Stomach (tissue), 9 donors: ENCODE measurements around the gene NDEL1. TPM values are rescaled to one million over a fixed set of nuclear protein-coding genes. Genes with fewer than 3 reads are reported as not detected.

Source experiments
- DNase-seq, 2 donors: peaks; one replicate each; pipeline versions ENCODE4 v3.0.0 to v3.0.0-alpha.2; 2013 to 2019
- H3K27ac ChIP-seq, 5 donors: fragments of 200-600 bp in 4 of 5; sonication (generic) in 4 of 5; one replicate each; pipeline ENCODE4 v1.5.1; 2013 to 2019; ENCODE audit warnings: mild to moderate bottlenecking in 1 of 5, moderate library complexity in 1 of 5
- H3K27me3 ChIP-seq, 3 donors: fragments of 200-600 bp; sonication (generic); one replicate each; pipeline ENCODE4 v1.5.1; 2017 to 2019; ENCODE audit warnings: mixed run types in 1 of 3
- H3K36me3 ChIP-seq, 4 donors: fragments of 200-600 bp; sonication (generic); 1 replicate in 3 of 4; 2 replicates in 1 of 4; pipeline ENCODE4 v1.5.1; 2016 to 2019
- H3K4me1 ChIP-seq, 4 donors: fragments of 200-600 bp; sonication (generic); one replicate each; pipeline ENCODE4 v1.5.1; 2016 to 2019
- H3K4me3 ChIP-seq, 4 donors: fragments of 200-600 bp; sonication (generic) in 3 of 4; one replicate each; pipeline ENCODE4 v1.5.1; 2016 to 2019; ENCODE audit warnings: mild to moderate bottlenecking in 1 of 4
- H3K9me3 ChIP-seq, 4 donors: fragments of 200-600 bp; sonication (generic); one replicate each; pipeline ENCODE4 v1.5.1; 2016 to 2019
- CTCF ChIP-seq, 7 experiments: fragments of 450-650 bp in 4 of 7; fragments of 200-600 bp in 3 of 7; sonication (generic) in 3 of 7; IDR thresholded peaks; one replicate each; pipeline ENCODE4 v1.5.1; 2016 to 2019; ENCODE audit warnings: antibody characterized with exemption in 7 of 7, control low read depth in 2 of 7, mild to moderate bottlenecking in 1 of 7
- EP300 ChIP-seq: sonication (generic); formaldehyde crosslinking; IDR thresholded peaks from one replicate; pipeline ENCODE4 v1.6.1; 2017; ENCODE audit warnings: antibody characterized with exemption
- POLR2A ChIP-seq, 4 donors: fragments of 450-650 bp; IDR thresholded peaks; one replicate each; pipeline ENCODE4 v1.6.1; 2016; ENCODE audit warnings: antibody characterized with exemption in 4 of 4, control low read depth in 2 of 4, mild to moderate bottlenecking in 1 of 4, moderate library complexity in 1 of 4
- POLR2AphosphoS5 ChIP-seq, 3 donors: sonication (generic); formaldehyde crosslinking; IDR thresholded peaks; one replicate each; pipeline ENCODE4 v1.6.1; 2016; ENCODE audit warnings: antibody characterized with exemption in 3 of 3
- WGBS, 5 donors: extraction: QIAGEN DNeasy Blood & Tissue Kit in 3 of 5; methylation state at CpG; one replicate each; pipeline versions ENCODE4 v1.1.5 to v1.1.7; 2013 to 2018; 5-methylcytosine and 5-hydroxymethylcytosine counted together
- intact Hi-C: fragments of 100-400 bp; cut with DNase I; formaldehyde crosslinking; loops from one replicate; pipeline ENCODE4 v1.15.1; 2023; ENCODE audit warnings: low total_unique reads
- polyA plus RNA-seq, 3 donors: library from polyadenylated mRNA; stranded (reverse); fragments of 200-250 nt; gene quantifications; one replicate each; pipeline ENCODE4 v1.2.3, GENCODE V29; 2013
- total RNA-seq, 5 donors: library from RNA; depleted of rRNA; stranded (reverse); fragments of >200 nt; gene quantifications; one replicate each; pipeline versions ENCODE4 v1.1.0 to v1.2.3, GENCODE V29; 2014 to 2016
- donor health status: healthy with polysubstance abuse.
- donor health status: Bipolar disorder and iron deficiency.
- donor health status: healthy.

The NDEL1 gene
- total and polyA plus RNA-seq, 8 donors = 12.8 to 102 (median 42.9) TPM

- DNase-seq = no peak
- Histone ChIP-seq H3K9me3 (no peaks in the 10 kb centered on the region), H3K27ac (no peak overlapping the region), H3K4me1 (peaks cover 0 to 23% (median 17%) of the 10 kb centered on the region in 4 donors), H3K27me3 (no peaks in the 10 kb centered on the region), H3K36me3 (peaks cover 55 to 100% (median 98%) of the 10 kb centered on the region in 4 donors), H3K4me3 (no peak overlapping the region)
- intact Hi-C loops = no loop called here
- 94 to 98% (median 96%) methylated on average over 9 of the region's 9 CpGs for WGBS, 5 donors
- TF ChIP-seq EP300 = no peak
- no peak for TF ChIP-seq CTCF (IDR thresholded peaks at IDR 0.05)
- TF ChIP-seq POLR2AphosphoS5 (IDR thresholded peaks at IDR 0.05) = no peak
- TF ChIP-seq POLR2A (IDR thresholded peaks at IDR 0.05) = no peak
Measured at GRCh38 chr17:8475227-8475626, 39.5 kb downstream of the NDEL1 start.

DNA sequence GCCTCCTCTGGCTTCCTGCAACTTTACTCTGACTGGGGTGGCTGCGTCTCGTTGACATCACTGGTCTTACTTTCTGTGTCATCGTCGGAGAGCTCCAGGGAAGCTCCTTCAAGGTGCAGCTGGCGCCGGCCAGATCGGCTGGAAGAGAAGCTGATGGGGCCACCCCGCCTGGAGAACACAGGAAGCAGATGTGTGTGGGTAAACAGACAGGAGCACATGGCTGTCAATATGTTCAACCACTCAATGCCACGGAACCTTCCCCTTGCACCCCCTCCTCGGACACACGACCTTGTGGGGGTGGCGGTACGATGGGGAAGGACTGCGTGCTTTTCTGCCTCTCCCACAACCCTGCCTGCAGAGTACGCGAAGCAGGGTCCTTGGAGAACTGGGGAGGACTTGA lies 40.1 kb downstream of the NDEL1 start:
- Histone ChIP-seq H3K9me3 (no peaks in the 10 kb centered on the region), H3K36me3 (peaks cover 55 to 100% (median 97%) of the 10 kb centered on the region in 4 donors), H3K27ac (no peak overlapping the region), H3K4me3 (no peak overlapping the region), H3K4me1 (peaks cover 0 to 22% (median 17%) of the 10 kb centered on the region in 4 donors), H3K27me3 (no peaks in the 10 kb centered on the region)
- TF ChIP-seq EP300 = no peak
- no peak for TF ChIP-seq POLR2A (IDR thresholded peaks at IDR 0.05)
- TF ChIP-seq POLR2AphosphoS5 (IDR thresholded peaks at IDR 0.05) = no peak
- intact Hi-C loops = no loop called here
- no peak for DNase-seq
- WGBS, 5 donors = 78 to 90% (median 82%) methylated on average over 16 of the region's 16 CpGs

- Histone ChIP-seq H3K27ac (no peak overlapping the region), H3K4me1 (peaks cover 0 to 21% (median 16%) of the 10 kb centered on the region in 4 donors), H3K9me3 (no peaks in the 10 kb centered on the region), H3K4me3 (no peak overlapping the region), H3K27me3 (no peaks in the 10 kb centered on the region), H3K36me3 (peaks cover 52 to 100% (median 97%) of the 10 kb centered on the region in 4 donors)
- 92 to 97% (median 95%) methylated on average over 22 of the region's 22 CpGs for WGBS, 5 donors
- no peak for DNase-seq
- no peak for TF ChIP-seq POLR2AphosphoS5 (IDR thresholded peaks at IDR 0.05)
- no peak for TF ChIP-seq EP300
- no peak for TF ChIP-seq CTCF (IDR thresholded peaks at IDR 0.05)
- TF ChIP-seq POLR2A (IDR thresholded peaks at IDR 0.05) = no peak
- intact Hi-C loops = no loop called here
Measured at GRCh38 chr17:8476741-8477140, 41.1 kb downstream of the NDEL1 start.

GRCh38 chr17:8477171-8477570 lies 41.5 kb downstream of the NDEL1 start:
- DNase-seq = no peak
- Histone ChIP-seq H3K27ac (no peak overlapping the region), H3K27me3 (no peaks in the 10 kb centered on the region), H3K4me1 (peaks cover 0 to 21% (median 16%) of the 10 kb centered on the region in 4 donors), H3K4me3 (no peak overlapping the region), H3K36me3 (peaks cover 47 to 100% (median 97%) of the 10 kb centered on the region in 4 donors), H3K9me3 (no peaks in the 10 kb centered on the region)
- 88 to 94% (median 91%) methylated on average over 8 of the region's 8 CpGs for WGBS, 5 donors
- TF ChIP-seq EP300 (no peak), CTCF (IDR thresholded peaks at IDR 0.05) (no peak), POLR2A (IDR thresholded peaks at IDR 0.05) (no peak), POLR2AphosphoS5 (IDR thresholded peaks at IDR 0.05) (no peak)
- intact Hi-C loops = no loop called here

DNA sequence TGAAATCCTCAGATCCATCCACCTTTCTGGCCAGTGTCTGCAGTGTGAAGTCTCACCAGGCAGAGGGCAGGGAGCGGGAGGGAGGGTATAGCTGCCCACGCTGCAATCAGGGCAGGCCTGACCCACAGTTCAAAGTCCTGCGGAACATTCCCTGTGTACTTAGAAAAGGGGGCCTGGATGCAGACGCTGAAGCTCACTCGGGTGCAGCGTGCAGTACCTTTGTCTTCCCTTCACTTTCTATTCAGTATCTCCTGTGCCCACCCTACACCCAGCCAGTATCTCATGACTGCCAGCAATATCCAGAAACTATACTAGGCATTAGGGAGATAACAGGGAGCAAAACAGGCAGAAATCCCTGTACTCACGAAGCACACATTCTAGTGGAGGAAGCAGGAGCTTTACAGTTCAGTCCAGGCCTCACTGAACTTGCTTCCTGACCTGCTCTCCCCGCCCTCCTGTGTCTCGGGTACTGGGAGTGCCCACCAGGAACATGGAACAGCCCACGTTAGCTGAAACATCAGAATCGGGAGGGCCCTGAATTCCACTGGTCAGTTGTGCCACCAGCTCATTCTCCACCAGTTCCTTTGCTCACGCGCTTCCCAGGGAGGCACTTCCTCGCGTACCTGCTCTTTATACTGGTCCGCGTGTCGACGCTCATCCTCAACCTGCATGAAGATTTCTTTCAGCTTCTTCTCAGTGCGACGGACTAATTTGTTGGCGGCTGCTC lies 42.2 kb downstream of the NDEL1 start:
- Histone ChIP-seq H3K27me3 (no peaks in the 10 kb centered on the region), H3K4me3 (no peak overlapping the region), H3K9me3 (no peaks in the 10 kb centered on the region), H3K4me1 (peaks cover 0 to 21% (median 16%) of the 10 kb centered on the region in 4 donors), H3K36me3 (peaks cover 46 to 100% (median 96%) of the 10 kb centered on the region in 4 donors), H3K27ac (no peak overlapping the region)
- 82 to 90% (median 86%) methylated on average over 22 of the region's 22 CpGs for WGBS, 5 donors
- DNase-seq = no peak
- TF ChIP-seq POLR2A (IDR thresholded peaks at IDR 0.05) (no peak), CTCF (IDR thresholded peaks at IDR 0.05) (no peak), EP300 (no peak), POLR2AphosphoS5 (IDR thresholded peaks at IDR 0.05) (no peak)
- intact Hi-C loops = no loop called here
